ENCODE data around the gene ZBTB8OS.

DNA sequence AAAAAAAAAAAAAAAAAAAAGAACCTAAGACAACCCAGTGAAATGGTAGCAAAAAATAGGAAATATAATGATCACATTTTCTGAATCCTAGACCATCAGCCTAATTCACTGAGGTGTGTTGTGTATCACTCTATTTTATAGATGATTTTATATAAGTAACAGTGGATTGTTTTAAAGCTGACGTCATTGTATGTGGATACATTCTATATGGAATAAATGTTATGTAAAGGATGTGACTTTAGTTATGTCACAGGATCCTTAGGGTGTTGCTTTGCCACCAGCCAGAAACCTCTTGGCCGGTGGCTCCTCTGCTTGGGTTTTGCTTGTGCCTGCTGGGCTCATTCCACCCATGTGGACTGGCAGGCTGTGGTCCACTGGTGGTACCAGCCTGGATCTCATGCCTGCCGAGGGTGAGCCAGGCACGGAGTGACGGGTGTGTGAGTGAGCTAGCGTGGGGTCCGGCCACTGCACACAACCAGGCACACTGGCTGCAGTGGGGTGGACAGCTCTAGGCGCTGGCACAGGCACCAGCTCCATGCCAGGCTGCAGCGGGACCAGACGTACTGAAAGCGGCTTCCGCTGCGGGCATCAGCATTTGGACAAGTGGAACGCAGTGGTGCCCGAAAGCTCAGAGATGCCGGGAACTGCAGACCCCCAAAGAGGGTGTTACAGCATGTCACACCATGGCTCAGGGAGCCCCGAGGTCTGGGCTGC, 44.5 kb downstream of the ZBTB8OS start:
- TF ChIP-seq CTCF (IDR thresholded peaks at IDR 0.05), result no peak
- no peak for TF ChIP-seq POLR2A (IDR thresholded peaks at IDR 0.05)

Data from uterus (tissue), 2 donors.